ENCODE data around the gene PLA2G5.
"Not testable (repeated sequence)": the region's sequence is repeated elsewhere in the genome, so short reads cannot be mapped to it uniquely, and the experiment has no call there.

PLA2G5 gene

GRCh38 chr1:20048563-20048962 is 21.4 kb upstream of the PLA2G5 start:
- no peaks in the 10 kb centered on the region for H3K4me1 ChIP-seq (ENCODE audit: insufficient read depth, low read length)
- no peaks in the 10 kb centered on the region for H3K27me3 ChIP-seq (ENCODE audit: insufficient read depth, low read length)
- H3K4me3 ChIP-seq (ENCODE audit: low read length) = no peak overlapping the region
- H3K36me3 ChIP-seq (ENCODE audit: insufficient read depth, low read depth, low read length) = no peaks in the 10 kb centered on the region
- no peak overlapping the region for H3K9ac ChIP-seq (ENCODE audit: low read depth, low read length)
- no peak overlapping the region for H3K27ac ChIP-seq (ENCODE audit: low read length)
- H3K9me3 ChIP-seq (ENCODE audit: insufficient read depth, low read depth, low read length) = peaks cover 66% of the 10 kb centered on the region

DNA sequence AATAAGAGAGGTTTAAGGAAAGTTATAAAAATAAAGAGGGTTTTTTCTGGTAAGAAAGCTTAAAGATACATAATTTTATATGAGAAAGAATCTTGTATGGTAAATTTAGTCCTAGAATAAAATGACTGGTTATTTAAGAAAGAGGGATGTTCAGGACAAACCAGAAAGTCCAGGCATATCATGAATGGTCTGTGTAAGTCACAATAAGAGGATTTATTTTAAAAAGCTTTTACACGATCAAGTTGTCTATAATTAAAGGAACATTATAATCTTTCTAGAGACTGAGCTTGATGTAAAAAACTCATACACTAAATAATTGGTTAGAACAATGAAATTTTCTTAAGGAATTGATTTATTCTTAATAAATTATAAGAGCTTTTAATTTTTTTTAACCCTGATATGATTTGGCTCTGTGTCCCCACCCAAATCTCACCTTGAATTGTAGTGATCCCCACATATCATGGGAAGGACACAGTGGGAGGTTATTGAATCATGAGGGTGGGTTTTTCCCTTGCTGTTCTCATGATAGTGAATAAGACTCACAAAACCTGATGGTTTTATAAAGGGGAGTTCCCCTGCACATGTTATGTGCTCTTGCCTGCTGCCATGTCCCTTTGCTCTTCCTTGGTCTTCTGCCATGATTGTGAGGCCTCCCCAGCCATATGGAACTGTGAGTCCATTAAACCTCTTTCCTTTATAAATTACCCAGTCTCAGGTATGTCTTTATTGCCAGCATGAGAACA is 20.8 kb upstream of the PLA2G5 start:
- not testable (repeated sequence) for H3K27ac ChIP-seq (ENCODE audit: low read length); H3K4me1 ChIP-seq (ENCODE audit: insufficient read depth, low read length); H3K4me3 ChIP-seq (ENCODE audit: low read length); H3K27me3 ChIP-seq (ENCODE audit: insufficient read depth, low read length); H3K9ac ChIP-seq (ENCODE audit: low read depth, low read length); H3K36me3 ChIP-seq (ENCODE audit: insufficient read depth, low read depth, low read length)
- H3K9me3 ChIP-seq (ENCODE audit: insufficient read depth, low read depth, low read length) = peaks cover 72% of the 10 kb centered on the region

DNA sequence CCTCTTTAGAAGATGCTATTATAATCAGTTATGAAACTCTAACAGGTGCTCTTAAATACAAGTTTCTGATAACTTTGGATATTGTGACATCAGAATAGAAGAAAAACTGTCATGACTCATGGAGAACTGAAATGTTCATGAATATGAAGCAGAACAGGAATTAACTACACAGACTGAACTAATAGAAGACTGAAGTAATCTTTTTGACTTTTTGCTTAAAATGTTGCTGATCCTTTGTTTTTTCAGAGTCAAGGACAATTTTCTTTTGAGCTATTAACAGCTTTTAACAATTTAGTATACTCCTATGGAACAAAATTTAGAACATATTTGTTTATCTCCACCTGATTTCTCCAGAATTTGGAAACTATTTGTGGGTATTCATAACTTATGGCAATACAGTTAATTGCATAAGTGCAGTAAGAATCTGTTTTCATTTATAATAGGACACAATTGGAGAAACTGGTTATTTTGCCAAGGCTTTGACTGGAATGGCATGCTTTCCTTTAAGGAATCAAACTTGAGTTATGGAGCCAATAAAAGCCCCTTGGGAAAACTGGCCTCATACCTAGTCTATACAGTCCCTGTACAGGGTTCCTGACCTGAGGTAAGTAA is 18.7 kb upstream of the PLA2G5 start:
- Histone ChIP-seq H3K27me3 (ENCODE audit: insufficient read depth, low read length) (no peaks in the 10 kb centered on the region), H3K27ac (ENCODE audit: low read length) (no peak overlapping the region), H3K4me3 (ENCODE audit: low read length) (no peak overlapping the region), H3K36me3 (ENCODE audit: insufficient read depth, low read depth, low read length) (no peaks in the 10 kb centered on the region), H3K4me1 (ENCODE audit: insufficient read depth, low read length) (no peaks in the 10 kb centered on the region), H3K9ac (ENCODE audit: low read depth, low read length) (no peak overlapping the region), H3K9me3 (ENCODE audit: insufficient read depth, low read depth, low read length) (peaks cover 63% of the 10 kb centered on the region)

DNA sequence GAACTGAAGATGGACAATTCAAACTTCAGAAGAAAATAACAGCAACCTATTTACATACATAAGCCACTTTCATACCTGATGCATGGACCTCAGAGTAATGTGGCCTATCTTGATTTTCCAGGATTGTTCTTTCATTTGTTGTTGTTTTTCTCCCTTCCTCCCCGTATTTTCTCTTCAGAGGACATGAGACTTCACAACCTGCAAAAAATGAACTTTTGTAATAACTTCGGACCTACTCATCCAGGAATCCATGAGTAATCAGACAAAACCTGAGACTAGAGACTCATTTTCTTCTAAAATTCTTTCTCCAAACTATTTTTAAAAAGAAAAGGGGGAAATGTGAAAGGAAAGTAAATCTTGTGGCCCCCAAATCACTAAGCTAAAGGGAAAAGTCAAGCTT is 17.6 kb upstream of the PLA2G5 start:
- H3K4me3 ChIP-seq (ENCODE audit: low read length) = no peak overlapping the region
- H3K9me3 ChIP-seq (ENCODE audit: insufficient read depth, low read depth, low read length) = peaks cover 58% of the 10 kb centered on the region
- no peak overlapping the region for H3K27ac ChIP-seq (ENCODE audit: low read length)
- H3K36me3 ChIP-seq (ENCODE audit: insufficient read depth, low read depth, low read length) = no peaks in the 10 kb centered on the region
- no peaks in the 10 kb centered on the region for H3K27me3 ChIP-seq (ENCODE audit: insufficient read depth, low read length)
- no peaks in the 10 kb centered on the region for H3K4me1 ChIP-seq (ENCODE audit: insufficient read depth, low read length)
- no peak overlapping the region for H3K9ac ChIP-seq (ENCODE audit: low read depth, low read length)

DNA sequence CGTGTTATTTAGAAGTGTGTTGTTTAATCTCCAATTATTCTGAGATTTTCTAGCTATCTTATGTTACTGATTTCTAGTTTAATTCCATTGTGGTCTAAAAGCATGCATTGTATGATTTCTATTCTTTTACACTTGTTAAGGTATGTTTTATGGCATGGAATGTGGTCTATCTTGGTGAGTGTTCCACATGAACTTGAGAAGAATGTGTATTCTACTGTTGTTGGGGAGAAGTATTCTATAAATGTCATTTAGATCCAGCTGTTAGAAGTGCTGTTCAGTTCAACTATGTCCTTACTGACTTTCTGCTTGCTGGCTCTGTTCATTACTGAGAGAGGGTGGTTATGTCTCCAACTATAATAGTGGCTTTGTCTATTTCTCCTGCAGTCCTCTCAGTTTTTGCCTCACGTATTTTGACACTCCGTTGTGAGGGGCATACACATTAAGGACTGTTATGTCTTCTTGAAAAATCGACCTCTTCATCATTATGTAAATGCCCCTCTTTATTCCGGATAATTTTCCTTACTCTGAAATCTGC is 12.0 kb upstream of the PLA2G5 start:
- Histone ChIP-seq H3K36me3 (ENCODE audit: insufficient read depth, low read depth, low read length) (no peaks in the 10 kb centered on the region), H3K9ac (ENCODE audit: low read depth, low read length) (no peak overlapping the region), H3K9me3 (ENCODE audit: insufficient read depth, low read depth, low read length) (peaks cover 12% of the 10 kb centered on the region), H3K4me3 (ENCODE audit: low read length) (no peak overlapping the region), H3K27ac (ENCODE audit: low read length) (no peak overlapping the region), H3K4me1 (ENCODE audit: insufficient read depth, low read length) (no peaks in the 10 kb centered on the region), H3K27me3 (ENCODE audit: insufficient read depth, low read length) (no peaks in the 10 kb centered on the region)

DNA sequence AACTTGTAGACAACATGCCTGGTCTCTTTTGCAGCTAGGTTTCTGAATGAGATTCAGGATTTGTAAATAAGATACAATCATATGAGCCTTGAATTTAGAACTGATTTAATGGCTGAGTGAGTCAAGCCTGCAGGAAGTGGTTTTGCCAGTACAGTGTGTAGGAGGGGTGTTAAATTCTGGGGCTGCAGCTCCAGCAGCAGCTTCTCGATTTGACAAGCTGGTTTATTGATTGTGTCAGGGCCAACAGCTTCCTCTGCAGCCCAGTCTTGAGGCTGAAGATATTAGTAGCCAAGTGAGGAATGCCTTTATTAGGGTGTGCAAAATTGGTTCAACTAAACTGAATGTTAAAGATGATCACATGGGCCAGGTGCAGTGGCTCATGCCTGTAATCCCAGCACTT is 11.5 kb upstream of the PLA2G5 start:
- no peak overlapping the region for H3K9ac ChIP-seq (ENCODE audit: low read depth, low read length)
- H3K9me3 ChIP-seq (ENCODE audit: insufficient read depth, low read depth, low read length) = peaks cover 8% of the 10 kb centered on the region
- H3K27ac ChIP-seq (ENCODE audit: low read length) = no peak overlapping the region
- no peaks in the 10 kb centered on the region for H3K4me1 ChIP-seq (ENCODE audit: insufficient read depth, low read length)
- H3K27me3 ChIP-seq (ENCODE audit: insufficient read depth, low read length) = no peaks in the 10 kb centered on the region
- no peak overlapping the region for H3K4me3 ChIP-seq (ENCODE audit: low read length)
- no peaks in the 10 kb centered on the region for H3K36me3 ChIP-seq (ENCODE audit: insufficient read depth, low read depth, low read length)

- Histone ChIP-seq H3K9ac (ENCODE audit: low read depth, low read length) (no peak overlapping the region), H3K9me3 (ENCODE audit: insufficient read depth, low read depth, low read length) (no peaks in the 10 kb centered on the region; the same call in 1 of the 2 replicates), H3K4me3 (ENCODE audit: low read length) (no peak overlapping the region), H3K36me3 (ENCODE audit: insufficient read depth, low read depth, low read length) (no peaks in the 10 kb centered on the region), H3K27ac (ENCODE audit: low read length) (no peak overlapping the region), H3K27me3 (ENCODE audit: insufficient read depth, low read length) (no peaks in the 10 kb centered on the region), H3K4me1 (ENCODE audit: insufficient read depth, low read length) (no peaks in the 10 kb centered on the region)
Observed at GRCh38 chr1:20059847-20060246, 10.1 kb upstream of the PLA2G5 start.

DNA sequence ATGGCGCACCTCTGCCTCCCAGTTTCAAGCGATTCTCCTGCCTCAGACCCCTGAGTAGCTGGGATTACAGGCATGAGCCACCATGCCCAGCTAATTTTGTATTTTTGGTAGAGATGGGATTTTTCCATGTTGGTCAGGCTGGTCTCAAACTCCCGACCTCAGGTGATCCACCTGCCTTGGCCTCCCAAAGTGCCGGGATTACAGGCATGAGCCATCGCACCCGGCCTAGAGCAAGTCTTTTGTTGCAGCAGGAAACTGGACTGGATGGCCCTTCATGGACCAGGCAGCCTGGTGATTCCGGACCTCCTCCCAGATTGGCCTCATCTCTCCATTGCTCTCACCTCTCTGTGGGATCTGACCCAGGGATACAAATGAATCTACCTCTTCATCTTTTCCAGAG is 9.2 kb upstream of the PLA2G5 start:
- H3K36me3 ChIP-seq (ENCODE audit: insufficient read depth, low read depth, low read length); H3K4me3 ChIP-seq (ENCODE audit: low read length); H3K27me3 ChIP-seq (ENCODE audit: insufficient read depth, low read length); H3K4me1 ChIP-seq (ENCODE audit: insufficient read depth, low read length); H3K9ac ChIP-seq (ENCODE audit: low read depth, low read length); H3K9me3 ChIP-seq (ENCODE audit: insufficient read depth, low read depth, low read length); H3K27ac ChIP-seq (ENCODE audit: low read length): not testable (repeated sequence)

DNA sequence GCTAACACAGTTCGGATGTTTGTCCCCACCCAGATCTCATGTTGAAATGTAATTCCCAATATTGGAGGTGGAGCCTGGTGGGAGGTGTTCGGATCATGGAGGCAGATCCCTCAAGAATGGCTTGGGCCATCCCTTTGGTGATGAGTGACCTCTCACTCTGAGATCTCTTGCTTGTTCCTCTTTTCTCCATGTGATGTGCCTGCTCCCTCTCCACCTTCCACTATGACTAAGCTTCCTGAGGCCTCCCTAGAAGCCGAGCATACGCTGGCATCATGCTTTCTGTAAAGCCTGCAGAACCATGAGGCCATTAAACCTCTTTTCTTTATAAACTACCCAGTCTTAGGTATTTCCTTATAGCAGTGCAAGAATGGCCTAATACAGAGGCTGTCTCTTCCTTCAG is 8.1 kb upstream of the PLA2G5 start:
- no peaks in the 10 kb centered on the region for H3K9me3 ChIP-seq (ENCODE audit: insufficient read depth, low read depth, low read length)
- H3K9ac ChIP-seq (ENCODE audit: low read depth, low read length) = no peak overlapping the region
- H3K4me1 ChIP-seq (ENCODE audit: insufficient read depth, low read length) = no peaks in the 10 kb centered on the region
- no peak overlapping the region for H3K27ac ChIP-seq (ENCODE audit: low read length)
- no peaks in the 10 kb centered on the region for H3K27me3 ChIP-seq (ENCODE audit: insufficient read depth, low read length)
- no peak overlapping the region for H3K4me3 ChIP-seq (ENCODE audit: low read length)
- no peaks in the 10 kb centered on the region for H3K36me3 ChIP-seq (ENCODE audit: insufficient read depth, low read depth, low read length)

DNA sequence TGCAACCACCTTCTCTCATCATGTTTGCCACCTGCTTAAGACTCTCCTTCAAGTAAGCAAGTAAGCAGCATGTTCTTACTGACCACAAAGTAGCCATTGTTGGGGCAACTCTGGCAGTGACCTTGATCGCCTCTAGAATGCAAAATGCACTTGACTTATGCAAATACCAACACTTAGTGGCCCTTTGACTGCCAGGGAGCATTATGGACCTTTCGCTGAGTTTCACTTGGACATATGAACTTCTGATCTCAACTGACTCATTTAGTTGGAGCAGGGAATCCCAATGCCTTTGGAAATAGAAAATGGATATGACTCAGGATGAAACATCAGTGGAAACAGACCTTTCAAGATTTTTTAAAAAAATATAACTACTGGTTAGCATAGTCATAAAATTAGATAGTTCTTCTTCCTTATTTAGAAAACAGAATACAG is 6.1 kb upstream of the PLA2G5 start:
- H3K9me3 ChIP-seq (ENCODE audit: insufficient read depth, low read depth, low read length) = no peaks in the 10 kb centered on the region
- no peak overlapping the region for H3K9ac ChIP-seq (ENCODE audit: low read depth, low read length)
- H3K27me3 ChIP-seq (ENCODE audit: insufficient read depth, low read length) = no peaks in the 10 kb centered on the region
- H3K4me3 ChIP-seq (ENCODE audit: low read length) = no peak overlapping the region
- no peaks in the 10 kb centered on the region for H3K4me1 ChIP-seq (ENCODE audit: insufficient read depth, low read length)
- no peak overlapping the region for H3K27ac ChIP-seq (ENCODE audit: low read length)
- no peaks in the 10 kb centered on the region for H3K36me3 ChIP-seq (ENCODE audit: insufficient read depth, low read depth, low read length)

DNA sequence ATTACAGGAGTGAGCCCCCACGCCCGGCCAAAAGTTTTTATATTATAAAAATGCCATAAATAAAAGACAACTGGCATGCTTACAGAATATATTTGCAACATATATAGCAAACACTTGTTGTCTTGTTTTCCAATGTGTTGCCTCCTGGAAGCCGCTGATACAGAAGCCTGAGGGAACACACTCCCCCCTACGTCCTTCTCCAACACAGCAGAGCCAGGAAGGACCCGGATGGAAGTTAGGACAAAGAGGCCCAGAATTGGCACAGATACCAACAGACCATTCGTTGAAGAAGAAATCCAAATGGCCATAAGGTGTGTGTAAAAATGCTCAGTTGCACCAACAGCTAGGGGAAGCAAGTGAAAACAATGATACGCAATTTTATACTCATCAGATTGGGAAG is 1.3 kb upstream of the PLA2G5 start:
- Histone ChIP-seq H3K27ac (ENCODE audit: low read length) (no peak overlapping the region), H3K9me3 (ENCODE audit: insufficient read depth, low read depth, low read length) (no peaks in the 10 kb centered on the region), H3K4me3 (ENCODE audit: low read length) (no peak overlapping the region), H3K9ac (ENCODE audit: low read depth, low read length) (no peak overlapping the region), H3K27me3 (ENCODE audit: insufficient read depth, low read length) (no peaks in the 10 kb centered on the region), H3K36me3 (ENCODE audit: insufficient read depth, low read depth, low read length) (no peaks in the 10 kb centered on the region), H3K4me1 (ENCODE audit: insufficient read depth, low read length) (no peaks in the 10 kb centered on the region)

- Histone ChIP-seq H3K27ac (ENCODE audit: low read length) (no peak overlapping the region), H3K9ac (ENCODE audit: low read depth, low read length) (no peak overlapping the region), H3K9me3 (ENCODE audit: insufficient read depth, low read depth, low read length) (no peaks in the 10 kb centered on the region), H3K4me3 (ENCODE audit: low read length) (no peak overlapping the region), H3K36me3 (ENCODE audit: insufficient read depth, low read depth, low read length) (no peaks in the 10 kb centered on the region), H3K27me3 (ENCODE audit: insufficient read depth, low read length) (no peaks in the 10 kb centered on the region), H3K4me1 (ENCODE audit: insufficient read depth, low read length) (no peaks in the 10 kb centered on the region)
Observed at GRCh38 chr1:20070357-20070756, 363 bp downstream of the PLA2G5 start.
